Measurements from ENCODE around the gene RNASEH2A. TPM values are rescaled to one million over a fixed set of nuclear protein-coding genes. Genes with fewer than 3 reads are reported as not detected.
A peak's percentile ranks its signal among the peaks of the same experiment; 100 is the strongest.

RNASEH2A gene
- polyA plus RNA-seq, 2 of the 4 experiments (the other 2 are of a cell fraction) = 37.2 to 45.5 TPM

GRCh38 chr19:12783291-12783848 lies 23.0 kb upstream of the RNASEH2A start:
- peaks cover 80% of the 10 kb centered on the region for H3K4me1 ChIP-seq
- peak overlapping the region; percentile 96 to 99 for H3K27ac ChIP-seq
- TF ChIP-seq HEYL (CRISPR knock-in tag; IDR thresholded peaks at IDR 0.05) (no peak), HOXA7 (CRISPR knock-in tag; IDR thresholded peaks at IDR 0.05) (peak; percentile 59; the same call in 1 of the 2 replicates), POLR2A (IDR thresholded peaks at IDR 0.05; ENCODE audit: low read length) (peak; percentile 14; the same call in 1 of the 2 replicates), FOSL2 (IDR thresholded peaks at IDR 0.05) (no peak), FOSL2 (CRISPR knock-in tag; IDR thresholded peaks at IDR 0.05) (no peak), ZSCAN20 (CRISPR knock-in tag; IDR thresholded peaks at IDR 0.05) (no peak), RFX5 (IDR thresholded peaks at IDR 0.05) (no peak), EHMT2 (IDR thresholded peaks at IDR 0.05; ENCODE audit: low read depth) (no peak), FOSB (CRISPR knock-in tag; IDR thresholded peaks at IDR 0.05) (0 out of 2 replicates have a peak, but pooled peaks have one; percentile 50), EHF (CRISPR knock-in tag; IDR thresholded peaks at IDR 0.05) (0 out of 2 replicates have a peak, but pooled peaks have one; percentile 51), ZC3H11A (IDR thresholded peaks at IDR 0.05) (no peak), PHF8 (IDR thresholded peaks at IDR 0.05; ENCODE audit: borderline replicate concordance, low read depth) (no peak), HOXB5 (CRISPR knock-in tag; IDR thresholded peaks at IDR 0.05) (0 out of 2 replicates have a peak, but pooled peaks have one; percentile 23), CBX8 (IDR thresholded peaks at IDR 0.05) (no peak), FOXS1 (CRISPR knock-in tag; IDR thresholded peaks at IDR 0.05) (no peak), CEBPB (IDR thresholded peaks at IDR 0.05) (no peak)
- TF ChIP-seq, protein P1, sequence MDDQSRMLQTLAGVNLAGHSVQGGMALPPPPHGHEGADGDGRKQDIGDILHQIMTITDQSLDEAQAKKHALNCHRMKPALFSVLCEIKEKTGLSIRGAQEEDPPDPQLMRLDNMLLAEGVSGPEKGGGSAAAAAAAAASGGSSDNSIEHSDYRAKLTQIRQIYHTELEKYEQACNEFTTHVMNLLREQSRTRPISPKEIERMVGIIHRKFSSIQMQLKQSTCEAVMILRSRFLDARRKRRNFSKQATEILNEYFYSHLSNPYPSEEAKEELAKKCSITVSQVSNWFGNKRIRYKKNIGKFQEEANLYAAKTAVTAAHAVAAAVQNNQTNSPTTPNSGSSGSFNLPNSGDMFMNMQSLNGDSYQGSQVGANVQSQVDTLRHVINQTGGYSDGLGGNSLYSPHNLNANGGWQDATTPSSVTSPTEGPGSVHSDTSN (IDR thresholded peaks at IDR 0.05) = no peak
- TF ChIP-seq, protein P2, sequence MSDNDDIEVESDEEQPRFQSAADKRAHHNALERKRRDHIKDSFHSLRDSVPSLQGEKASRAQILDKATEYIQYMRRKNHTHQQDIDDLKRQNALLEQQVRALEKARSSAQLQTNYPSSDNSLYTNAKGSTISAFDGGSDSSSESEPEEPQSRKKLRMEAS (IDR thresholded peaks at IDR 0.05) = no peak
- ChIA-PET POLR2A (interaction anchor here (0.7 to 2.0 kb wide), 2 partner anchors 9 to 102 kb away, joined by 3 to 27 read pairs; partner anchors contain the start of gene JUNB), CTCF (interaction anchor here (0.6 to 29.7 kb wide), 5 partner anchors 9 to 1839 kb away, joined by 3 to 725 read pairs (median 9); partner anchors contain the start of genes BEST2, GET3, JUNB and RNASEH2A)
- DNase-seq (ENCODE audit: low read depth in 1 of 2, low spot score in 1 of 2) (peak in 1 of 2 experiments; percentile 47), FAIRE-seq (no peak), ATAC-seq (peak in 1 of 2 experiments; percentile 14; a peak in 1 of 6 replicates)
- no peaks in the 10 kb centered on the region for H3K9me3 ChIP-seq
- peak overlapping the region; percentile 44 for H3K4me3 ChIP-seq
- 5% methylated on average over 4 of the region's 16 CpGs for WGBS (ENCODE audit: missing lambda C conversion rate)
- peak overlapping the region; percentile 99 for H3K4me2 ChIP-seq

GRCh38 chr19:12783849-12784393 lies 22.5 kb upstream of the RNASEH2A start:
- TF ChIP-seq, protein P2 (IDR thresholded peaks at IDR 0.05) = peak; percentile 64
- TF ChIP-seq RARB (CRISPR knock-in tag; IDR thresholded peaks at IDR 0.05) (peak; percentile 74; the same call in 1 of the 2 replicates), HOXB5 (CRISPR knock-in tag; IDR thresholded peaks at IDR 0.05) (no peak), EP300 (IDR thresholded peaks at IDR 0.05) (peak; percentile 89 to 96), MAFK (IDR thresholded peaks at IDR 0.05; ENCODE audit: partially characterized antibody) (no peak), HEYL (CRISPR knock-in tag; IDR thresholded peaks at IDR 0.05) (no peak), KDM1A (IDR thresholded peaks at IDR 0.05; ENCODE audit: low read depth) (no peak), GATA3 (IDR thresholded peaks at IDR 0.05; ENCODE audit: borderline replicate concordance) (peak; percentile 82), JUN (IDR thresholded peaks at IDR 0.05) (peak in 1 of 2 experiments; percentile 88; a peak in 4 of 5 replicates), TFCP2L1 (CRISPR knock-in tag; IDR thresholded peaks at IDR 0.05) (no peak), FOSL2 (IDR thresholded peaks at IDR 0.05) (0 out of 2 replicates have a peak, but pooled peaks have one; percentile 12), FOSL2 (CRISPR knock-in tag; IDR thresholded peaks at IDR 0.05) (peak; percentile 64), SMC3 (IDR thresholded peaks at IDR 0.05) (peak; percentile 14; the same call in 1 of the 3 replicates), HOXA7 (CRISPR knock-in tag; IDR thresholded peaks at IDR 0.05) (no peak)
- TF ChIP-seq, protein P3, sequence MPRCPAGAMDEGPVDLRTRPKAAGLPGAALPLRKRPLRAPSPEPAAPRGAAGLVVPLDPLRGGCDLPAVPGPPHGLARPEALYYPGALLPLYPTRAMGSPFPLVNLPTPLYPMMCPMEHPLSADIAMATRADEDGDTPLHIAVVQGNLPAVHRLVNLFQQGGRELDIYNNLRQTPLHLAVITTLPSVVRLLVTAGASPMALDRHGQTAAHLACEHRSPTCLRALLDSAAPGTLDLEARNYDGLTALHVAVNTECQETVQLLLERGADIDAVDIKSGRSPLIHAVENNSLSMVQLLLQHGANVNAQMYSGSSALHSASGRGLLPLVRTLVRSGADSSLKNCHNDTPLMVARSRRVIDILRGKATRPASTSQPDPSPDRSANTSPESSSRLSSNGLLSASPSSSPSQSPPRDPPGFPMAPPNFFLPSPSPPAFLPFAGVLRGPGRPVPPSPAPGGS (IDR thresholded peaks at IDR 0.05) = peak; percentile 65; the same call in 2 of the 3 replicates
- TF ChIP-seq, protein P4, sequence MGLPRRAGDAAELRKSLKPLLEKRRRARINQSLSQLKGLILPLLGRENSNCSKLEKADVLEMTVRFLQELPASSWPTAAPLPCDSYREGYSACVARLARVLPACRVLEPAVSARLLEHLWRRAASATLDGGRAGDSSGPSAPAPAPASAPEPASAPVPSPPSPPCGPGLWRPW (IDR thresholded peaks at IDR 0.05) = no peak
- Histone ChIP-seq H3K4me3 (peak overlapping the region; percentile 44; the same call in 2 of the 3 replicates), H3K27ac (peak overlapping the region; percentile 96 to 99), H3K4me2 (peak overlapping the region; percentile 99), H3K9me3 (no peaks in the 10 kb centered on the region), H3K4me1 (peaks cover 82% of the 10 kb centered on the region)
- CTCF ChIA-PET = interaction anchor here (0.6 to 29.7 kb wide), 4 partner anchors 8 to 1839 kb away, joined by 3 to 725 read pairs (median 14); partner anchors contain the start of genes BEST2, GET3, JUNB and TRIR
- 0% methylated on average over 1 of the region's 19 CpGs for WGBS (ENCODE audit: missing lambda C conversion rate)
- peak; percentile 15 to 45 for ATAC-seq
- POLR2A ChIA-PET = interaction anchor here (2.0 kb wide), 1 partner anchor 8 kb away, joined by 27 read pairs; the partner anchor contains the start of gene JUNB
- no peak for FAIRE-seq
- peak in 1 of 2 experiments; percentile 87 for DNase-seq (ENCODE audit: low read depth in 1 of 2, low spot score in 1 of 2)
